ENCODE results near the gene FHIP1A. TPM values are rescaled to one million over a fixed set of nuclear protein-coding genes. Genes with fewer than 3 reads are reported as not detected.
A peak's percentile ranks its signal among the peaks of the same experiment; 100 is the strongest.

FHIP1A gene
- total and polyA plus RNA-seq, 2 donors (not counting 3 experiments of a cell fraction or from before 2014, with no cell fraction given): 0.19 to 0.58 TPM

DNA sequence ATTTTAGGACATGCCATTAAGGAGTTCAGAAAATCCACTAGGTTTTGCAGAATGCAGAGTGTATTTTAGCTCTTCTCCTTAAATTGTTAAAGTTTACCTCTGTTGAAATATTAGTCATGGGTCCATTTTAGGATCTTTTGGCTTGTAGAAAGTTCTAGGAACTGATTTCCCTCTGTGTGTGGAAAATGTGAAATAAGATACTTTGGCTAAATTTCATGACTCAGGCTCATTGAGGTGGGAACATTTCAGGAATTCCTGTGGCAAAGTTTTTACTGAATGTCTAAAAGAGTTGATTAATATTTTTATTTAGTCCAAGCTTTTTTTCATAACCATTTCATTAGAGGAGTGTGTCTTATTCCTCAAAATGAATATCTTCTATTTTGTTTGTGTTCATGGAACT lies 7.0 kb downstream of the FHIP1A start:
- BruUV-seq (replicated peaks): no TSS peak
- H3K36me3 ChIP-seq (ENCODE audit: control insufficient read depth in 2 of 2, extremely low read depth in 1 of 2, insufficient read depth in 2 of 2, low read length in 2 of 2): no peaks in the 10 kb centered on the region
- H3K9ac ChIP-seq (replicated peaks; ENCODE audit: extremely low read depth, insufficient read depth, low read length): no peak overlapping the region
- DNase-seq (ENCODE audit: low read depth, low spot score): peak; percentile 49
- intact Hi-C loops (cut with micrococcal nuclease): loop anchor here (5.0 kb wide), 2 partner anchors 319 to 1121 kb away; partner anchors contain the start of genes FBXW7 and RPS3A
- H3K79me2 ChIP-seq (ENCODE audit: control insufficient read depth, insufficient read depth, low read length): no peaks in the 10 kb centered on the region
- CTCF ChIA-PET: interaction anchor here (0.9 to 1.0 kb wide), 2 partner anchors 7 to 299 kb away, joined by 3 to 4 read pairs; no protein-coding TSS in a partner anchor
- no peak for TF ChIP-seq POLR2AphosphoS5 (IDR thresholded peaks at IDR 0.05; ENCODE audit: insufficient read depth, low read depth, low read length)
- TF ChIP-seq MYC (IDR thresholded peaks at IDR 0.05; ENCODE audit: low read depth, low read length): no peak
- no peak for TF ChIP-seq JUN (IDR thresholded peaks at IDR 0.05; ENCODE audit: borderline replicate concordance, insufficient read depth, insufficient read length, low read depth)
- TF ChIP-seq, protein P1, sequence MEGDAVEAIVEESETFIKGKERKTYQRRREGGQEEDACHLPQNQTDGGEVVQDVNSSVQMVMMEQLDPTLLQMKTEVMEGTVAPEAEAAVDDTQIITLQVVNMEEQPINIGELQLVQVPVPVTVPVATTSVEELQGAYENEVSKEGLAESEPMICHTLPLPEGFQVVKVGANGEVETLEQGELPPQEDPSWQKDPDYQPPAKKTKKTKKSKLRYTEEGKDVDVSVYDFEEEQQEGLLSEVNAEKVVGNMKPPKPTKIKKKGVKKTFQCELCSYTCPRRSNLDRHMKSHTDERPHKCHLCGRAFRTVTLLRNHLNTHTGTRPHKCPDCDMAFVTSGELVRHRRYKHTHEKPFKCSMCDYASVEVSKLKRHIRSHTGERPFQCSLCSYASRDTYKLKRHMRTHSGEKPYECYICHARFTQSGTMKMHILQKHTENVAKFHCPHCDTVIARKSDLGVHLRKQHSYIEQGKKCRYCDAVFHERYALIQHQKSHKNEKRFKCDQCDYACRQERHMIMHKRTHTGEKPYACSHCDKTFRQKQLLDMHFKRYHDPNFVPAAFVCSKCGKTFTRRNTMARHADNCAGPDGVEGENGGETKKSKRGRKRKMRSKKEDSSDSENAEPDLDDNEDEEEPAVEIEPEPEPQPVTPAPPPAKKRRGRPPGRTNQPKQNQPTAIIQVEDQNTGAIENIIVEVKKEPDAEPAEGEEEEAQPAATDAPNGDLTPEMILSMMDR (IDR thresholded peaks at IDR 0.05; ENCODE audit: extremely low read depth in 1 of 2, insufficient read depth in 1 of 2, low read depth in 1 of 2, low read length in 2 of 2): no peak
- no peak for TF ChIP-seq POLR2A (IDR thresholded peaks at IDR 0.05; ENCODE audit: low read depth, low read length)
- TF ChIP-seq, protein P2, sequence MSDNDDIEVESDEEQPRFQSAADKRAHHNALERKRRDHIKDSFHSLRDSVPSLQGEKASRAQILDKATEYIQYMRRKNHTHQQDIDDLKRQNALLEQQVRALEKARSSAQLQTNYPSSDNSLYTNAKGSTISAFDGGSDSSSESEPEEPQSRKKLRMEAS (IDR thresholded peaks at IDR 0.05; ENCODE audit: insufficient read depth, insufficient read length): no peak
- TF ChIP-seq FOS (IDR thresholded peaks at IDR 0.05; ENCODE audit: borderline replicate concordance, insufficient read depth, low read length): no peak
- TF ChIP-seq GATA2 (IDR thresholded peaks at IDR 0.05; ENCODE audit: insufficient read depth, insufficient read length, low read depth, low read length): no peak
- no peak for TF ChIP-seq EZH2 (IDR thresholded peaks at IDR 0.05; ENCODE audit: borderline replicate concordance, low read depth, low read length, severe bottlenecking)
- peak overlapping the region; percentile 40 for H3K4me2 ChIP-seq (ENCODE audit: insufficient read depth, low read length)
- no peaks in the 10 kb centered on the region for H3K9me3 ChIP-seq (replicated peaks; ENCODE audit: control insufficient read depth, insufficient read depth, low read length)
- POLR2A ChIA-PET: no interaction called here
- H3K4me1 ChIP-seq (ENCODE audit: control insufficient read depth, extremely low read depth, insufficient read depth, low read length): peaks cover 43% of the 10 kb centered on the region
- peak overlapping the region; percentile 51 for H3K27ac ChIP-seq (ENCODE audit: insufficient read depth, low read depth, low read length)
- no peaks in the 10 kb centered on the region for H3K9me1 ChIP-seq (replicated peaks; ENCODE audit: control insufficient read depth, extremely low read depth, insufficient read depth, low read length)
- no peak overlapping the region for H2AFZ ChIP-seq (ENCODE audit: low read depth, low read length)
- dilution Hi-C loops (cut with MboI; ENCODE audit: extremely low pct_ligation_motif_present, low sequenced_read_pairs): no loop called here
- no peaks in the 10 kb centered on the region for H3K27me3 ChIP-seq (ENCODE audit: control insufficient read depth in 2 of 2, insufficient read depth in 2 of 2, low read length in 2 of 2)
- FAIRE-seq: no peak
- no peaks in the 10 kb centered on the region for H4K20me1 ChIP-seq (replicated peaks; ENCODE audit: control insufficient read depth, extremely low read depth, insufficient read depth, low read length)
- H3K4me3 ChIP-seq (replicated peaks in 1 of 3; ENCODE audit: insufficient read depth in 1 of 3, low read depth in 1 of 3, low read length in 3 of 3): no peak overlapping the region
